ENCODE results near the gene HAS3.

DNA sequence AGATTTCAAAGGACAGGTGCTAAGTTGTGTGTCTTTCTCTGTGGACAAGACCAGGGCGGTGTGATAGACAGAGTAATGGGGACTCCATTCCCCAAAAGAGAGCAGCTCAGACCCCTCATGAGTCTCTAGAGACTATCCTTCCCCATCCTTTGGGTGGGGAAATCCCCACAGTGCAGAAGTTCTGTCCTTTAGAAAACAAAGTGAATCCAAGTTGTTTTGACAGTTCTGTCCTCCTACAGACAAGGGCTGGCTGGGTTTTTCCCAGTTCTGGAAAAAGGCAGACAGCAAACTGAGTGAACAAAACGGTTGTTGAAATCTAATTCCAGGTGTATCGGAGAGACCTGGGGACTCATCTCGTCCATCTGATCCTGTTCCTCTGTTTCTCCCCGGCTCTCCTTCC lies 11.0 kb upstream of the HAS3 start:
- TF ChIP-seq, protein P1, sequence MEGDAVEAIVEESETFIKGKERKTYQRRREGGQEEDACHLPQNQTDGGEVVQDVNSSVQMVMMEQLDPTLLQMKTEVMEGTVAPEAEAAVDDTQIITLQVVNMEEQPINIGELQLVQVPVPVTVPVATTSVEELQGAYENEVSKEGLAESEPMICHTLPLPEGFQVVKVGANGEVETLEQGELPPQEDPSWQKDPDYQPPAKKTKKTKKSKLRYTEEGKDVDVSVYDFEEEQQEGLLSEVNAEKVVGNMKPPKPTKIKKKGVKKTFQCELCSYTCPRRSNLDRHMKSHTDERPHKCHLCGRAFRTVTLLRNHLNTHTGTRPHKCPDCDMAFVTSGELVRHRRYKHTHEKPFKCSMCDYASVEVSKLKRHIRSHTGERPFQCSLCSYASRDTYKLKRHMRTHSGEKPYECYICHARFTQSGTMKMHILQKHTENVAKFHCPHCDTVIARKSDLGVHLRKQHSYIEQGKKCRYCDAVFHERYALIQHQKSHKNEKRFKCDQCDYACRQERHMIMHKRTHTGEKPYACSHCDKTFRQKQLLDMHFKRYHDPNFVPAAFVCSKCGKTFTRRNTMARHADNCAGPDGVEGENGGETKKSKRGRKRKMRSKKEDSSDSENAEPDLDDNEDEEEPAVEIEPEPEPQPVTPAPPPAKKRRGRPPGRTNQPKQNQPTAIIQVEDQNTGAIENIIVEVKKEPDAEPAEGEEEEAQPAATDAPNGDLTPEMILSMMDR (IDR thresholded peaks at IDR 0.05) = no peak
- no peak for TF ChIP-seq POLR2A (IDR thresholded peaks at IDR 0.05)
- no peak for TF ChIP-seq POLR2AphosphoS5 (IDR thresholded peaks at IDR 0.05)
